Measurements from ENCODE around the gene UTP4.

GRCh38 chr16:69169607-69170352 is 37.3 kb downstream of the UTP4 start:
- no peak for TF ChIP-seq POLR2A (IDR thresholded peaks at IDR 0.05)
- no peak for TF ChIP-seq CTCF (IDR thresholded peaks at IDR 0.05)
- TF ChIP-seq EP300 (IDR thresholded peaks at IDR 0.05), result no peak
